Transverse colon (tissue), 4 donors: ENCODE measurements around the gene ANGPTL8.

Experiments used
- POLR2A ChIP-seq: fragments of 450-650 bp; IDR thresholded peaks from one replicate; pipeline ENCODE4 v1.6.1; 2016; ENCODE audit warnings: antibody characterized with exemption, mild to moderate bottlenecking, moderate library complexity
- POLR2AphosphoS5 ChIP-seq, 3 donors: sonication (generic); formaldehyde crosslinking; IDR thresholded peaks; one replicate each; pipeline ENCODE4 v1.6.1; 2016; ENCODE audit warnings: antibody characterized with exemption in 3 of 3
- TF ChIP-seq, protein P1 (sequence below), 5 experiments: fragments of 200-600 bp in 3 of 5; fragments of 450-650 bp in 2 of 5; sonication (generic) in 3 of 5; IDR thresholded peaks; 1 replicate in 2 of 5; 2 replicates in 3 of 5; pipeline ENCODE4 v1.5.1; 2016 to 2017; ENCODE audit warnings: antibody characterized with exemption in 5 of 5, inconsistent platforms in 3 of 5, mild to moderate bottlenecking in 2 of 5, moderate library complexity in 1 of 5

- TF ChIP-seq POLR2A (no peak), POLR2AphosphoS5 (IDR thresholded peaks at IDR 0.05) (peak; percentile 25 to 37 (median 35))
- TF ChIP-seq, protein P1, sequence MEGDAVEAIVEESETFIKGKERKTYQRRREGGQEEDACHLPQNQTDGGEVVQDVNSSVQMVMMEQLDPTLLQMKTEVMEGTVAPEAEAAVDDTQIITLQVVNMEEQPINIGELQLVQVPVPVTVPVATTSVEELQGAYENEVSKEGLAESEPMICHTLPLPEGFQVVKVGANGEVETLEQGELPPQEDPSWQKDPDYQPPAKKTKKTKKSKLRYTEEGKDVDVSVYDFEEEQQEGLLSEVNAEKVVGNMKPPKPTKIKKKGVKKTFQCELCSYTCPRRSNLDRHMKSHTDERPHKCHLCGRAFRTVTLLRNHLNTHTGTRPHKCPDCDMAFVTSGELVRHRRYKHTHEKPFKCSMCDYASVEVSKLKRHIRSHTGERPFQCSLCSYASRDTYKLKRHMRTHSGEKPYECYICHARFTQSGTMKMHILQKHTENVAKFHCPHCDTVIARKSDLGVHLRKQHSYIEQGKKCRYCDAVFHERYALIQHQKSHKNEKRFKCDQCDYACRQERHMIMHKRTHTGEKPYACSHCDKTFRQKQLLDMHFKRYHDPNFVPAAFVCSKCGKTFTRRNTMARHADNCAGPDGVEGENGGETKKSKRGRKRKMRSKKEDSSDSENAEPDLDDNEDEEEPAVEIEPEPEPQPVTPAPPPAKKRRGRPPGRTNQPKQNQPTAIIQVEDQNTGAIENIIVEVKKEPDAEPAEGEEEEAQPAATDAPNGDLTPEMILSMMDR (IDR thresholded peaks at IDR 0.05), result no peak
These were observed 29.4 kb downstream of the ANGPTL8 start for GRCh38 chr19:11268783-11269267.
